Measurements from ENCODE around the gene ST6GALNAC6.

Gene ST6GALNAC6

GRCh38 chr9:127892831-127893230 lies 6.6 kb downstream of the ST6GALNAC6 start:
- H3K4me3 ChIP-seq (ENCODE audit: low read depth, low read length): no peak overlapping the region
- no peak for TF ChIP-seq CTCF (IDR thresholded peaks at IDR 0.05; ENCODE audit: borderline replicate concordance, insufficient read depth, low read depth, low read length)

DNA sequence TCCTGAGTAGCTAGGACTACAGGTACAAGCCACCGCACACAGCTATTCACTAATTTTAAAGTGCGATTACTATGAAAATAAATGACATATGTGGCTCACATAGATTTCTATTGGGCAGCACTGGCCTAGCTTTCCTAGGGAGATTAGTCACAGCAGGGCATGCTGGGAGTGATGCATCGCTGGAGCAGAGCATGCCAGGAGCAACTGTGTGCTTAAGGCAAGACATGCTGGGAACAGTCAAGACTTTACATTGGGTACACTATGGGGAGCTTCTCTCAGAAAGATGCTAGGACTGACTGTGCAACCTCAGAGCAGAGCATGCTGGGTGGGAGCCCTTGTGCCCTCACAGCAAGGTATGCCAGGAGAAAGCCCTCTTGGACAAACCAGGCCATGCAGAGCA lies 9.3 kb downstream of the ST6GALNAC6 start:
- no peak overlapping the region for H3K4me3 ChIP-seq (ENCODE audit: low read depth, low read length)
- no peak for TF ChIP-seq CTCF (IDR thresholded peaks at IDR 0.05; ENCODE audit: borderline replicate concordance, insufficient read depth, low read depth, low read length)

DNA sequence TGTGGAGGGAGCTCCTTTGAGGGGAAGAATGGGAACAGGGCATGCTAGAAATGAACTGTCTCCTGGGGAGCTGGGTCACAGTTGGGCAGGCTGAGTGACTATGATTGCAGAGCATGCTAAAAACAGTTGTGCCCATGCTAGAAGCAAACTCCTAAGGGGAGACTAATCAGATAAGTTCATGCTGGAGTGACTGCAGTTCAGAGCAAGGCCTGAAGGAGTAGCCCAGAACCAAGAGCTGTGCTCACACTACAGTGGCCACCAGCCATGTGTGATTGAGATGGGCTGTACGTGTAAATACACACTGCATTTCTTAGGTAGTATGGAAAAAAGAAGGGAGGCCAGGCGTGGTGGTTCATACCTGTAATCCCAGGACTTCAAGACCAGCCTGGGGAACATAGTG lies 11.6 kb downstream of the ST6GALNAC6 start:
- peak; percentile 28; the same call in 1 of the 2 replicates for TF ChIP-seq CTCF (IDR thresholded peaks at IDR 0.05; ENCODE audit: borderline replicate concordance, insufficient read depth, low read depth, low read length)

DNA sequence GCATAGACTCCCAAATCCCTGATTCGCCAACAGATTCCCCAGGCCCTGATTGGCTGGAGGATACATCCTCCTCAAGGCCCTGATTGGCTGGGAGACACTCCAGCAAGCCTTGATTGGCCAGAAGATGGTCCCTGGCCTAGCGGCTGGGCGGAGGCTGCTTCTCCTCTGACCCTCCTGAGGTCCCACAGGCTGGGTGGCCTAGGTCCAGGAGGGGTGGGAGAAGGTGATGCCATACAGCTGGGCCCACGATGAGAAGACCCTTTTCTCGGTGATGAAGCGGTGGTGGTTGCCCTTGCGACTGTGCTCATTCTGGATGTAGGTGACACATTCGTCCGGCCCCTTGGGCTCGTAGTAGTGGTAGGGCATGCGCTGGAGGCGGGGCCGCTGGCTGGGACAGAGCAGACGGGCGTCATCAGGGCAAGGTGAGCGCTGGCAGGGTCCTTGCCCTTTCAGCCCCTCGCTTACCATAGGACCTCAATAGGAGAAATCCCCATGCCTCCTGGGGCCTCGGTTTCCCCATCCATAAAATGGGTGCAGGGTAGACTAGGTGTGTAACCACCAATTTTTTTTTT lies 12.9 kb downstream of the ST6GALNAC6 start:
- H3K4me3 ChIP-seq (ENCODE audit: low read depth, low read length): no peak overlapping the region
- no peak for TF ChIP-seq CTCF (IDR thresholded peaks at IDR 0.05; ENCODE audit: borderline replicate concordance, insufficient read depth, low read depth, low read length)

More for the DNA sequence above, 11.6 kb downstream of the ST6GALNAC6 start:
- H3K4me3 ChIP-seq (ENCODE audit: low read depth, low read length): no peak overlapping the region

DNA sequence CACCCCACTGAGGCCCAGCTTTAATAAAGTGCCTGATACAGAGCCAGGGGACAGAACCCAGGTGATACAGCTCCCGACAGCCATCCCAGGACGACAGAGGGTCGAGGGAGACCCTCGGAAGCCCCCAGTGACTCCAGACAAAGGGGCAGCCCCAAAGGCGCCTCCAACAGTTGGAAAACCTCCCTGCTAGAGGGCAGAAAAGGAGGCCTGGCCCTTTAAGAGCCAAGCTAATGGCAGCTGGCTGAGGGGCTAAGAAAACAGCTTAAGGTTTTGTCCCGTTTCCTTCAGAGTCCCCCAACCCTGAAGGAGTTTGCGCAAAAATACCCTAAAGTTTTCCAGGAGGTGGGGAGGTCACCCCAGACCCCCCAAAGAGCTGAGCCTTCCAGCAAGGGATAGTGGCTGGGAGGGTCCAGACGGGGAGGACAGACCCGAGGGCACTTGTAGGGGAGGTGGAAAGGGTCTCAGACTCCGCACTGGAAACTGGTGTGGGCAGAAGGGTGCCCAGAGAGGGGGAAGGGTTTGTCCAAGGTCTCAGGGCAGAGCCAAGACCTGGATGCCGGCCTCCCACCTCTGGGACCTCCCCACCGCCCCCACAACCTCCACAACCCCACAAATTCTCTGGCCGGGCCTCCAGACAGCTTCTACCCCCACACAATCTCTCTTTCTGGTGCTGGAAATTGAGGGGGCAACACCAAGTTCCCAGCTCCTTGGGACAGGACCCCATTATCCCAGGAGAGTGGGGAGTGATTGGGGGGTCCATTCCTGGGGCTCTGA lies 13.7 kb downstream of the ST6GALNAC6 start:
- TF ChIP-seq CTCF (IDR thresholded peaks at IDR 0.05; ENCODE audit: borderline replicate concordance, insufficient read depth, low read depth, low read length): no peak
- H3K4me3 ChIP-seq (ENCODE audit: low read depth, low read length): no peak overlapping the region

GRCh38 chr9:127884976-127885490 lies 14.4 kb downstream of the ST6GALNAC6 start:
- no peak for TF ChIP-seq CTCF (IDR thresholded peaks at IDR 0.05; ENCODE audit: borderline replicate concordance, insufficient read depth, low read depth, low read length)
- no peak overlapping the region for H3K4me3 ChIP-seq (ENCODE audit: low read depth, low read length)

Measured in GM12875 (cell line).